ENCODE results near the gene UBE3D.
"Not testable (repeated sequence)": the region's sequence is repeated elsewhere in the genome, so short reads cannot be mapped to it uniquely, and the experiment has no call there.

DNA sequence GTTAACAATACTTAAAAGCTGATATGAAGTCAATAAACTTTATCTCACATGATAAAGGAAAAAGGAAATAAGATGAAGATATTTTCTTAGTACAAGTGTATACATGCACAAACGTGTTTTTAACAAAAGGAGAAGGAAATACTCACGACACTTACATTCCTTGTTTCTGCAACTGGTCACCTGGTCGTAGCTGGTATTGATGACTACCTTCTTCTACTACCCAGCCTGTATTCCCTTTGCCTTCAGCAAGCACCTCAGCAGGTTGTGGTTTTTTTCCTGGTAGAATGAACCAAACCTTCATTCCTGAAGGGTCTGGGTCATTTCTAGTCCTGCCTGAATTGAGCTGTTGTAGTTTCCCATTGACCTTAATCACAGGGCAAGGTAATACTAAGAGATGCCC, 54.5 kb downstream of the UBE3D start:
- not testable (repeated sequence) for TF ChIP-seq EP300 (IDR thresholded peaks at IDR 0.05; ENCODE audit: borderline replicate concordance in 1 of 2, low read depth in 2 of 2, low read length in 2 of 2); NANOG (IDR thresholded peaks at IDR 0.05; ENCODE audit: insufficient read depth, low read depth, low read length, poor library complexity, severe bottlenecking); JUND (IDR thresholded peaks at IDR 0.05; ENCODE audit: low read length); CEBPB (IDR thresholded peaks at IDR 0.05; ENCODE audit: low read depth, low read length); RFX5 (IDR thresholded peaks at IDR 0.05; ENCODE audit: borderline replicate concordance, low read depth, low read length); CHD2 (IDR thresholded peaks at IDR 0.05; ENCODE audit: low read length); POLR2AphosphoS5 (IDR thresholded peaks at IDR 0.05; ENCODE audit: low read depth, low read length)
- TF ChIP-seq, protein P1, sequence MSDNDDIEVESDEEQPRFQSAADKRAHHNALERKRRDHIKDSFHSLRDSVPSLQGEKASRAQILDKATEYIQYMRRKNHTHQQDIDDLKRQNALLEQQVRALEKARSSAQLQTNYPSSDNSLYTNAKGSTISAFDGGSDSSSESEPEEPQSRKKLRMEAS (IDR thresholded peaks at IDR 0.05): not testable (repeated sequence)
- TF ChIP-seq, protein P2, sequence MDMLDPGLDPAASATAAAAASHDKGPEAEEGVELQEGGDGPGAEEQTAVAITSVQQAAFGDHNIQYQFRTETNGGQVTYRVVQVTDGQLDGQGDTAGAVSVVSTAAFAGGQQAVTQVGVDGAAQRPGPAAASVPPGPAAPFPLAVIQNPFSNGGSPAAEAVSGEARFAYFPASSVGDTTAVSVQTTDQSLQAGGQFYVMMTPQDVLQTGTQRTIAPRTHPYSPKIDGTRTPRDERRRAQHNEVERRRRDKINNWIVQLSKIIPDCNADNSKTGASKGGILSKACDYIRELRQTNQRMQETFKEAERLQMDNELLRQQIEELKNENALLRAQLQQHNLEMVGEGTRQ (IDR thresholded peaks at IDR 0.05; ENCODE audit: low read length): not testable (repeated sequence)

All from H1 (cell line).